ENCODE results near the gene ZNF385B.

DNA sequence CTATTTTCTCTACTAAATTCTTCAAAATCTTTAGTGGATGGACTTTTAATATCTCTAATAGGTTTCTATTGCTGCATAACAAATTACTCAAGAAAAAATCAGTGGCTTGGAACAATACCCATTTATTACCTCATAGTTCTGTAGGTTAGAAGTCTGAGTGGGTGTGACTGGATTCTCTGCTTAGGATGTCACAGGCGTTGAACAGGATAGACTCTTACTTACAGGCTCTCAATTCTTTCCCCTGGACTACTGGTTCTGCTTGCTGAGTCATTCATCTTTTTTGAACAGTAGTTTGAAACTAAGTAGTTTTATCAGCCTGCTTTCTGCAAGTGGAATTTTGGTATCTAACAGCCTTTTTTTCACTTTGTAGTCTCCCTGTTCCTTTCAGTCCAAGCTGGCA, 265.4 kb downstream of the ZNF385B start:
- TF ChIP-seq, protein P1, sequence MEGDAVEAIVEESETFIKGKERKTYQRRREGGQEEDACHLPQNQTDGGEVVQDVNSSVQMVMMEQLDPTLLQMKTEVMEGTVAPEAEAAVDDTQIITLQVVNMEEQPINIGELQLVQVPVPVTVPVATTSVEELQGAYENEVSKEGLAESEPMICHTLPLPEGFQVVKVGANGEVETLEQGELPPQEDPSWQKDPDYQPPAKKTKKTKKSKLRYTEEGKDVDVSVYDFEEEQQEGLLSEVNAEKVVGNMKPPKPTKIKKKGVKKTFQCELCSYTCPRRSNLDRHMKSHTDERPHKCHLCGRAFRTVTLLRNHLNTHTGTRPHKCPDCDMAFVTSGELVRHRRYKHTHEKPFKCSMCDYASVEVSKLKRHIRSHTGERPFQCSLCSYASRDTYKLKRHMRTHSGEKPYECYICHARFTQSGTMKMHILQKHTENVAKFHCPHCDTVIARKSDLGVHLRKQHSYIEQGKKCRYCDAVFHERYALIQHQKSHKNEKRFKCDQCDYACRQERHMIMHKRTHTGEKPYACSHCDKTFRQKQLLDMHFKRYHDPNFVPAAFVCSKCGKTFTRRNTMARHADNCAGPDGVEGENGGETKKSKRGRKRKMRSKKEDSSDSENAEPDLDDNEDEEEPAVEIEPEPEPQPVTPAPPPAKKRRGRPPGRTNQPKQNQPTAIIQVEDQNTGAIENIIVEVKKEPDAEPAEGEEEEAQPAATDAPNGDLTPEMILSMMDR (IDR thresholded peaks at IDR 0.05): no peak
- TF ChIP-seq, protein P2, sequence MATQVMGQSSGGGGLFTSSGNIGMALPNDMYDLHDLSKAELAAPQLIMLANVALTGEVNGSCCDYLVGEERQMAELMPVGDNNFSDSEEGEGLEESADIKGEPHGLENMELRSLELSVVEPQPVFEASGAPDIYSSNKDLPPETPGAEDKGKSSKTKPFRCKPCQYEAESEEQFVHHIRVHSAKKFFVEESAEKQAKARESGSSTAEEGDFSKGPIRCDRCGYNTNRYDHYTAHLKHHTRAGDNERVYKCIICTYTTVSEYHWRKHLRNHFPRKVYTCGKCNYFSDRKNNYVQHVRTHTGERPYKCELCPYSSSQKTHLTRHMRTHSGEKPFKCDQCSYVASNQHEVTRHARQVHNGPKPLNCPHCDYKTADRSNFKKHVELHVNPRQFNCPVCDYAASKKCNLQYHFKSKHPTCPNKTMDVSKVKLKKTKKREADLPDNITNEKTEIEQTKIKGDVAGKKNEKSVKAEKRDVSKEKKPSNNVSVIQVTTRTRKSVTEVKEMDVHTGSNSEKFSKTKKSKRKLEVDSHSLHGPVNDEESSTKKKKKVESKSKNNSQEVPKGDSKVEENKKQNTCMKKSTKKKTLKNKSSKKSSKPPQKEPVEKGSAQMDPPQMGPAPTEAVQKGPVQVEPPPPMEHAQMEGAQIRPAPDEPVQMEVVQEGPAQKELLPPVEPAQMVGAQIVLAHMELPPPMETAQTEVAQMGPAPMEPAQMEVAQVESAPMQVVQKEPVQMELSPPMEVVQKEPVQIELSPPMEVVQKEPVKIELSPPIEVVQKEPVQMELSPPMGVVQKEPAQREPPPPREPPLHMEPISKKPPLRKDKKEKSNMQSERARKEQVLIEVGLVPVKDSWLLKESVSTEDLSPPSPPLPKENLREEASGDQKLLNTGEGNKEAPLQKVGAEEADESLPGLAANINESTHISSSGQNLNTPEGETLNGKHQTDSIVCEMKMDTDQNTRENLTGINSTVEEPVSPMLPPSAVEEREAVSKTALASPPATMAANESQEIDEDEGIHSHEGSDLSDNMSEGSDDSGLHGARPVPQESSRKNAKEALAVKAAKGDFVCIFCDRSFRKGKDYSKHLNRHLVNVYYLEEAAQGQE (IDR thresholded peaks at IDR 0.05; ENCODE audit: insufficient read depth in 1 of 2, low read depth in 2 of 2, low read length in 1 of 2): no peak
- TF ChIP-seq POLR2AphosphoS5 (IDR thresholded peaks at IDR 0.05; ENCODE audit: low read depth, low read length): no peak

Measured in Panc1 (cell line).